HFF-Myc (cell line): Measurements from ENCODE around the gene GRHL3.

Source experiments
- DNase-seq: peaks from one replicate; pipeline ENCODE4 v3.0.0-alpha.2; 2011; ENCODE audit warnings: low read depth; ENCODE audit errors: extremely low read depth
- H3K4me3 ChIP-seq: replicated peaks from 2 replicates; pipeline ENCODE4 v1.5.1; 2011; ENCODE audit warnings: low read depth, mild to moderate bottlenecking, control low read depth, low read length
- TF ChIP-seq, protein P1 (sequence below): IDR thresholded peaks from 2 replicates; pipeline ENCODE4 v1.5.1; 2012; ENCODE audit warnings: mild to moderate bottlenecking, low read depth, low read length, control low read depth; ENCODE audit errors: missing control alignments

Gene GRHL3

DNA sequence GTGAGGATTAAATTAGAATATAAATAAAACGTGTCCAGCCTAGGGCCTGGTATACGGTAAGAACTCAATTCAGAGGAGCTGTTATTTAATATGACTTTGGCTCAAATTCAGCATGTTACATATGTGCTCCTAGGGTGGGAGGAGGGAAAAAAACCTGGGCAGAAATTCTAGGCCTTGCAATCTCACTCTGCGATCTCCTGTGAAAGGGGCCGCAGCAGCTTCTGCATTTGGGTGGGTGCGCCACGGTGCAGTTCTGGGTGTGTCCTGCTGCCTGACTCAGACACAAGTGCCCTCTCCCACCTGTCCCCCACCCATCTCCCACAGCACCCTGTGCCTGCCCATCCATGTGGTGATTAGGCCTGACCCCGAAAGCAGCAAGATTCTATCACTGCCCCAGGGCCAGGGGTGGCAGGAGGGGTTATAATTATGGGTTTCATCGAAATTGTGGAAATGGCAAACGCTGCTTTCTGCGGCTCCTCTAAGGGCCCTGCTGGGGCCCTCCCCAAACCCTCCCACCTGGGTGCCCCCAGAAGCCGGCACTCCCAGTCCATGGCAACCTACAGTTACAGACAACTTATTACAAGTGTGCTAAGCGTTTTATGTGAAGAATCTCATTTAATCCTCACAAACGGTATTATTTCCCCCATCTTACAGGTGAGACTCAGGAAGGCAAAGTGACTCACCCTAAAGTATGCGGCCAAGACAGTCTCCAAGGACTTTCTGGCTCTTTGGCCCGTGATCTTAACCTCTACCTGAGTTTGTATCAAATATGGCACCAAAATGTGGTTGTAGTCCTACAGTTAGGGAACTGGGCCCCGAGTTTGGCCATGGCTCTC lies 25.5 kb upstream of the GRHL3 start:
- TF ChIP-seq, protein P1, sequence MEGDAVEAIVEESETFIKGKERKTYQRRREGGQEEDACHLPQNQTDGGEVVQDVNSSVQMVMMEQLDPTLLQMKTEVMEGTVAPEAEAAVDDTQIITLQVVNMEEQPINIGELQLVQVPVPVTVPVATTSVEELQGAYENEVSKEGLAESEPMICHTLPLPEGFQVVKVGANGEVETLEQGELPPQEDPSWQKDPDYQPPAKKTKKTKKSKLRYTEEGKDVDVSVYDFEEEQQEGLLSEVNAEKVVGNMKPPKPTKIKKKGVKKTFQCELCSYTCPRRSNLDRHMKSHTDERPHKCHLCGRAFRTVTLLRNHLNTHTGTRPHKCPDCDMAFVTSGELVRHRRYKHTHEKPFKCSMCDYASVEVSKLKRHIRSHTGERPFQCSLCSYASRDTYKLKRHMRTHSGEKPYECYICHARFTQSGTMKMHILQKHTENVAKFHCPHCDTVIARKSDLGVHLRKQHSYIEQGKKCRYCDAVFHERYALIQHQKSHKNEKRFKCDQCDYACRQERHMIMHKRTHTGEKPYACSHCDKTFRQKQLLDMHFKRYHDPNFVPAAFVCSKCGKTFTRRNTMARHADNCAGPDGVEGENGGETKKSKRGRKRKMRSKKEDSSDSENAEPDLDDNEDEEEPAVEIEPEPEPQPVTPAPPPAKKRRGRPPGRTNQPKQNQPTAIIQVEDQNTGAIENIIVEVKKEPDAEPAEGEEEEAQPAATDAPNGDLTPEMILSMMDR = no peak
- no peak overlapping the region for H3K4me3 ChIP-seq
- DNase-seq = no peak

DNA sequence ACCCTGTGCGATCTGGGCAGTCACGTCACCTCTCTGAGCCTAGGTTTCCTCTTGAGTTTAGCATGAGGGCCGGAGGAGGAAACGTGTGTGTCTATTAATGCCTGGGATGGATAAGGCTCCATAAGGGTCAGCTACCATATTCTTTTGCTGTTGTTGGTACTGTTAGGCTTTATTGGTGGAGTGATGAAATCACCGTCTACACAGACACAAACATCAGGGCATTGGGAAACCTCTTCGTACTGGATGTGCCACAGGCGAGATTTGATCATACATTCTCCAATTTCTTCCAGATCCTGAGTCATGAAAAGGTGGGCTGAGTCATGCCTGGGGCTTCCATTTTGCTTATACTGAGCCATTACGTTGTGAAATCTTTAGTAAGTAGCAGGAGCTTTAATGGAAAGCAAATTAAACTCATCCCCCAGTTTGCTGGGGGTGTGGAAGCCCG lies 24.9 kb upstream of the GRHL3 start:
- no peak overlapping the region for H3K4me3 ChIP-seq
- DNase-seq = peak; percentile 93
- TF ChIP-seq, protein P1 = no peak

DNA sequence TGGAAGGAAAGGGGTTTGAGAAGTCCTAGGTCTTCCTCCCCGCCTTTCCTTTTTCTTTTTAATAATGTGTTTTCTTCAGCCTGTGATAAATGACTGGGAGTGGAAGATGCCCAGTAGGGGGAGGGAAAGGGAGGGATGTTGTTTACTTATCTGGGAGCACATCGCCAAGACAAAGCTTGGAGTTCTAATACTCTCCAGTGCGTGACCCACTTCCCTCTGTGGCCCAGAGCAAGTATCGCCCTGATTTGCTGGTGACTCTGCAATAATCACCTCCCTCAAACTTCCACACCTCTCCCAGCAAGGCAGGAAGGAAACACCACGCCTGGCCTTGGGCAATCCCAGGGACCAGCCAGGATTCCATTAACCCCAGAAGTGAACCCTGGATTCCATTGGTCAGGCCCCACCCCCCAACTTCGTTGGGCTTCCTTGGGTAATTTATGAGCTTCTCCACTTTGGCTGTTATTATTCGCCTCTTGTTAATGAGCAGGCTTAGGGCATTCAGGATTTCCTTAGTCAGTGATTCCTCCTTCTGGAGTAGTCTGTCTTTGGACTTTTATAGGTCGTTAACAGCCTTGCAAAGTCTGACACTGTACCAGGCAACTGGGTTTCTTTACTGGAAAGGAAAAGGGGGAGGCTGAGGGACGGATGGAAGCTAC lies 24.3 kb upstream of the GRHL3 start:
- no peak overlapping the region for H3K4me3 ChIP-seq
- TF ChIP-seq, protein P1 = peak; percentile 32
- peak; percentile 67 for DNase-seq

DNA sequence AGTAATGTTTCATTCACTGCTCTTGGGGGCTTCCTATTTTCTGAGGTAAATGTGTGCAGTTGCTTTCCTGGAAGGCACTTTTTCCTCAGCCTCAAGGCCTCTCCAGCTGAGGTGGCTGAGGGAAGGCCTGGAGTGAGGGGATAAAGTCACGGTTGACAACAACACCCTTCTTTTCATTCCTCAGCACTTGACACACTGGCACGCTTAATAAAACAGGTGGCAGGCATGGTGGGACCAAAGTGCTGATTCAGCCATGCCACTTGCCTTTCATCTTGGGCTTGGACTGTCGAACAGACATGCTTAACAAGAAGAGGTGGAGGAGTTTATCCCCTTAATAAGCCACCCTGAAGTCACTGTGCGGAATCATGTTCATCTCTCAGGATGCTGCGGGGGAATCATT lies 23.6 kb upstream of the GRHL3 start:
- H3K4me3 ChIP-seq = no peak overlapping the region
- no peak for DNase-seq
- TF ChIP-seq, protein P1 = no peak

DNA sequence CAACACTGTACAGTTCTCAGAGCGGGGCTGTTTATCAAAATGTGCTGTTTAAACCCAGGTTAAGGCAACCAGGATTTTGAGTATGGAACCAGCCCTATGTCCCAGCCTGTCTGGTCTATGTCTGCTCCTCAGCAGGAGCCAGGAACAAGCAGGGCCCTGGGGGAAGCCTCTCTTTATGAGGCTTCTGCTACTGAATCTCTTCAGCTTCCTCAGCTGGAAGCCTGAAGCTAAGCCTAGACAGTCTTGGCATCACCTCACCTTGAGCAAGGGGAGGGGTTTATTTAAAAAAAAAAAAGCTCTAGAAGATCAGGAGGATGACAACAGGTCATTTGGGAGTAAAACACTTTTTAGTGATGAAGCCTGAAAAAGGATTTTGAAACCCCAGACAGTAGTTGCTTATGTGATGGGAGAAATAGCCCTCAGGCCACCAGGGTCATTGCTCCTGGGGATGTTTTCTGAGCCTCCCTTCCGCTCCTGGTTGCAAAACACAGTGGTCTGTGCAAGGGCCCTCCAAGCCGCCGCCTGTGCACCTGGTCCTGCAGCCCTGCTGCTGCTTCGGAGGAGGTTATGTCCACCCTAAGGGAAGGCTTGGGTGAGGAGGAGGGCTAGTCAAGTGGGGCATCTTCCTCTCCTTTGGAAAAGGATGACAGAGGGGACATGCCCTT lies 21.8 kb upstream of the GRHL3 start:
- no peak for DNase-seq
- TF ChIP-seq, protein P1 = no peak
- no peak overlapping the region for H3K4me3 ChIP-seq

DNA sequence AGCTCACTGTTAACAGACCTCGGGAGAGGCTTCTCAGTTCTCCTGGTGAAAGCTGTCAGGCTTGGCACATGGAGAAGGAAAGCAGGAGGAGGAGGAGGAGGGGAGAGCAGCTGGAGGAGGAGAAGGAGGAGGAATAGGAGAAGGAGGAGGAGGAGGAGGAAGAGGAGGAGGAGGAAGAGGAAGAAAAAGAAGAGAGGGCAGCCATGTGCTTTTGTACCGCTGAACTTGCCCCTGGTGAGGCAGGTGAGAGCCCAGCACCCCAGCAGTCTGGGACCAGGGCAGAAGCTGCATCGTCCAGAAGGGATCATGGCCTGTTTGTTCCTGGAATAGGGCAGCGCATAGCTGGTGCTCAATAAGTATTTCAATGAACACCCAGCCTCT lies 21.3 kb upstream of the GRHL3 start:
- TF ChIP-seq, protein P1 = no peak
- no peak for DNase-seq
- H3K4me3 ChIP-seq = no peak overlapping the region
